Stimulated activated CD8-positive, alpha-beta memory T cell treated with anti-CD3 and anti-CD28 coated beads, Interleukin-15, amount 100 ng/mL, for 1 hour (primary cell): ENCODE measurements around the gene VAT1.

ENCODE experiments used
- DNase-seq: peaks from one replicate; pipeline ENCODE4 v3.0.0-alpha.2; 2020; ENCODE audit warnings: low read depth

The VAT1 gene

GRCh38 chr17:43027091-43028032 is 5.2 kb upstream of the VAT1 start:
- DNase-seq, result no peak

- DNase-seq, result no peak
Observed at GRCh38 chr17:43026595-43026994, 4.4 kb upstream of the VAT1 start.

GRCh38 chr17:43025766-43026537 is 3.8 kb upstream of the VAT1 start:
- DNase-seq, result no peak

- DNase-seq, result no peak
Observed at GRCh38 chr17:43025290-43025657, 3.1 kb upstream of the VAT1 start.

- peak; percentile 58 for DNase-seq
Observed at GRCh38 chr17:43024407-43025289, 2.5 kb upstream of the VAT1 start, which contains the start of gene RND2. TSS of gene RND2 (plus strand) at chr17:43025231. CDS start at chr17:43025348, 117 bp downstream.

- DNase-seq, result no peak
Observed at GRCh38 chr17:43020789-43021740, 1.1 kb downstream of the VAT1 start.

GRCh38 chr17:43020030-43020621 is 2.1 kb downstream of the VAT1 start:
- DNase-seq, result no peak

- no peak for DNase-seq
Observed at GRCh38 chr17:43019418-43019817, 2.8 kb downstream of the VAT1 start.

- DNase-seq, result no peak
Observed at GRCh38 chr17:43018932-43019331, 3.3 kb downstream of the VAT1 start.

GRCh38 chr17:43018008-43018853 is 4.0 kb downstream of the VAT1 start:
- no peak for DNase-seq

- DNase-seq, result no peak
Observed at GRCh38 chr17:43016216-43016615, 6.0 kb downstream of the VAT1 start.

GRCh38 chr17:43015579-43015978 is 6.6 kb downstream of the VAT1 start:
- no peak for DNase-seq

- DNase-seq, result no peak
Observed at GRCh38 chr17:43014649-43015542, 7.3 kb downstream of the VAT1 start.

- DNase-seq, result no peak
Observed at GRCh38 chr17:43014020-43014648, 8.1 kb downstream of the VAT1 start.

- DNase-seq, result no peak
Observed at GRCh38 chr17:43013296-43013695, 8.9 kb downstream of the VAT1 start.

GRCh38 chr17:43011728-43012472 is 10.3 kb downstream of the VAT1 start:
- DNase-seq, result no peak

- no peak for DNase-seq
Observed at GRCh38 chr17:43010667-43011308, 11.4 kb downstream of the VAT1 start.
